GM19328 (cell line): ENCODE measurements around the gene SPEF1.
"Not testable (repeated sequence)": the region's sequence is repeated elsewhere in the genome, so short reads cannot be mapped to it uniquely, and the experiment has no call there.

Source experiments
- ATAC-seq: cut with Tn5 transposase; IDR thresholded peaks from one replicate; pipeline ENCODE4 v1.9.1; 2021; ENCODE audit warnings: mild to moderate bottlenecking, moderate library complexity; ENCODE audit not compliant: unreplicated experiment

Gene SPEF1

GRCh38 chr20:3811467-3812258, 30.4 kb upstream of the SPEF1 start:
- no peak for ATAC-seq

GRCh38 chr20:3808544-3808943, 27.3 kb upstream of the SPEF1 start:
- ATAC-seq, result no peak

GRCh38 chr20:3804781-3805180, 23.5 kb upstream of the SPEF1 start:
- ATAC-seq, result no peak

GRCh38 chr20:3804254-3804751, 23.1 kb upstream of the SPEF1 start:
- ATAC-seq, result no peak

- no peak for ATAC-seq
Observed at GRCh38 chr20:3803854-3804253, 22.6 kb upstream of the SPEF1 start.

GRCh38 chr20:3803289-3803688, 22.0 kb upstream of the SPEF1 start:
- ATAC-seq, result no peak

GRCh38 chr20:3802524-3803239, 21.4 kb upstream of the SPEF1 start:
- no peak for ATAC-seq

GRCh38 chr20:3801846-3802245, 20.6 kb upstream of the SPEF1 start:
- no peak for ATAC-seq

GRCh38 chr20:3801299-3801698, 20.1 kb upstream of the SPEF1 start:
- ATAC-seq, result no peak

- no peak for ATAC-seq
Observed at GRCh38 chr20:3800878-3801260, 19.6 kb upstream of the SPEF1 start.

- ATAC-seq, result no peak
Observed at GRCh38 chr20:3800256-3800877, 19.1 kb upstream of the SPEF1 start.

- no peak for ATAC-seq
Observed at GRCh38 chr20:3798908-3799248, 17.6 kb upstream of the SPEF1 start.

- ATAC-seq, result no peak
Observed at GRCh38 chr20:3798373-3798768, 17.1 kb upstream of the SPEF1 start.

GRCh38 chr20:3797592-3798372, 16.5 kb upstream of the SPEF1 start:
- ATAC-seq, result no peak

GRCh38 chr20:3797226-3797545, 15.9 kb upstream of the SPEF1 start:
- no peak for ATAC-seq

GRCh38 chr20:3796477-3797225, 15.4 kb upstream of the SPEF1 start:
- no peak for ATAC-seq

GRCh38 chr20:3795511-3796468, 14.5 kb upstream of the SPEF1 start, which contains the start of gene CDC25B:
Gene CDC25B (plus strand): TSS chr20:3796310. CDS start chr20:3796532, 222 bp downstream.
- peak; percentile 66 for ATAC-seq

- no peak for ATAC-seq
Observed at GRCh38 chr20:3794701-3795420, 13.6 kb upstream of the SPEF1 start.

GRCh38 chr20:3794168-3794567, 12.9 kb upstream of the SPEF1 start:
- not testable (repeated sequence) for ATAC-seq
